GM18499 (cell line): ENCODE measurements around the gene DENND10.
"Not testable (repeated sequence)": the region's sequence is repeated elsewhere in the genome, so short reads cannot be mapped to it uniquely, and the experiment has no call there.

Experiments
- ATAC-seq: cut with Tn5 transposase; IDR thresholded peaks from one replicate; pipeline ENCODE4 v1.9.1; 2021; ENCODE audit warnings: moderate number of reproducible peaks; ENCODE audit not compliant: insufficient read depth, unreplicated experiment

Gene DENND10

DNA sequence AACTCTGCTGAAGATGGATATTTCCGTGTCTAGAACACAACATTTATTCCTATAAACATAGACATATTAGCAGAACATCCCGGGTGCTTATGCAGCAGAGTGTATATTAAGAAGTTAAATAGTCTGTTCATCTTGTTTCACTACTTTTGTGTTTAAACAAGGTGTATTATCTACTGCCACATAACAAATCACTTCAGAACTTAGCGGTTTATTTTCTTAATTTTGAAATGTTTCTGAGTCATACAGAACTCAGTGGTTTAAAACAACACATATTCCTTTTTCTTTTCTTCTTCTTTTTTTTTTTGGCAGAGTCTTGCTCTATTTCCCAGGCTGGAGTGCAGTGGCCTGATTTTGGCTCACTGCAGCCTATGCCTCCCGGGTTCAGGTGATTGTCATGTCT lies 25.8 kb downstream of the DENND10 start:
- no peak for ATAC-seq

DNA sequence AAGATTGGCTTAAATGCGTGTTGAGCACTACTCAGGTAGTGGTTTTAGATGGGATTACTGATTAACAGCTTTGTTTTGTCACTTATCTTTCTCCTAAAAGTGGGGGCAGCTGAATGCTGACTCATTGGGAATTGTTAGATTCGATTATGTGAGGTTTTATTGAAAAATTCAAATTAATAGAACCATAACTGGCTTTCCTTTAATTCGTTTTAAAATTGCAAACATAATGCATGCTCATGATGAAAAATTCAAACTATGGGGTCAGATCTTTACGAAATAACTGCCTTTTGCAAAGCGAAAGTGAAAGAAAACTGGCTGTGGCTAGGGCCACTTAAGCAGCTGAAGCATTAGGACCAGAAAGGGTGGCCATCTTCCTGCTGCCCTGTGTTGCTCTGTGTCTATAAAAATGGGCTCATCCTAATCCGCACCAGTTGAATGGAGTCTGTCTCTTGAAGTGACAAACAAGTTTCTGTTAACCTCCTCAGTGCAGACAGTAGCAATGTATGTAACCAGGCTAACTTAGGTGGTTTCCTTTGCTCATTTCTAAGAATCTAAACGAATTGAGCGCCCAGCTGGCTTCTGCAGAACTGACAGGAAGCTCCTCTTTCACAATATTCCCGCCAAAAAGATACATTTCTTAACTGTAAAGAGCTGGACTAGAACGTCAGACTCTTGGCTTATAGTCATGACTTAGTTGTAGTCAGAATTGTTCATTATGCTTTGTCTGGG lies 27.8 kb downstream of the DENND10 start:
- no peak for ATAC-seq

DNA sequence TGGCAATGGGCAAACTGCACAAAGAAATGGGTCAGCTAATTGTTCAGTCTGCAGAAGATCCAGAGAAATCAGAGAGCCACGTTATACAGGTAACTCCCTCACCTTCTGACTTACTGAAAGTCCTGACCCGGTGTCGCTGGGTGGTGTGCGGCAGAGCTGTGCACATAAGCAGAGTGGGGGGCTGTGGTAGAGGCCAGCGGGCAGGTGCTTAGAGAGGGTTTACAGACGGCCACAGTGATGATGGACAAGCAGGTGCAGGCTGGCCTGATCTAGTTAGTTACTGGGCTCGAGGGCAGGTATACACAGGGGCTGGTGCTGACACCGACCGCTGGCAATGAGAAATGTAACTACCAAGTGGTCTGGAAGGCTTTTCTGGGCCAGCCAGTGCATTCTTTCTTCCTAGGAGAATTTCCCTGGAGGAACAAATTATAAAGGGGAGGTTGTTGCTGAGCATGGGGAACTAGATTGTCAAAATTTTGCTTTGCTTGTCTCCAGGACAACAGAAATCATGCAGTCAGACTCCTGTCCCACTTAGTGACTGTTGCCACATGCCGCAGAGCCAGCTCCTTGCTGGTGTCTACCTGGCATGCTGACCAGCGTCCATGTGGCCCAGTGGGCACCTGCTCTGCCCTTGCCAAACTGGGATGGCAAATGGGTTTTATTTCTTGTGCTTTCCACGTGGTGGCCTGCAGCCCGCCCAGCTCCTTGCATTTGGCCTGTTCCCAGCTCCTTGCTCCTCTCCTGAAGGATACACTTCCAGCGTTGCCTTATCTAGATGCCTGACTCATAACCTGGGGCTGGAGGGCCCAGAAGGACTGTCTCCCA lies 28.8 kb downstream of the DENND10 start:
- no peak for ATAC-seq

DNA sequence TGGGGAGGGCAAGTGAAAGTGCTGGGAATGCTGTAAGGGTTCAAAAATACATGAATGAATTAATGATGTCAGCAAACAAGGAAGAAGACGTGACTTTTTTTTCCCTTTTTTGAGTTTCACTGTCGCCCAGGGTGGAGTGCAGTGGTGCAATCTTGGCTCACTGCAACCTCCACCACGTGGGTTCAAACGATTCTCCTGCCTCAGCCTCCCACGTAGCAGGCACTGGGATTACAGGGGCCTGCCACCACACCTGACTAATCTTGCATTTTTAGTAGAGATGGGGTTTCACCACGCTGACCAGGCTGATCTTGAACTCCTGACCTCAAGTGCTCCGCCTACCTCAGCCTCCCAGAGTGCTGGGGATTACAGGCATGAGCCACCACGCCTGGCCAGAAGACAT lies 30.0 kb downstream of the DENND10 start:
- ATAC-seq = no peak

DNA sequence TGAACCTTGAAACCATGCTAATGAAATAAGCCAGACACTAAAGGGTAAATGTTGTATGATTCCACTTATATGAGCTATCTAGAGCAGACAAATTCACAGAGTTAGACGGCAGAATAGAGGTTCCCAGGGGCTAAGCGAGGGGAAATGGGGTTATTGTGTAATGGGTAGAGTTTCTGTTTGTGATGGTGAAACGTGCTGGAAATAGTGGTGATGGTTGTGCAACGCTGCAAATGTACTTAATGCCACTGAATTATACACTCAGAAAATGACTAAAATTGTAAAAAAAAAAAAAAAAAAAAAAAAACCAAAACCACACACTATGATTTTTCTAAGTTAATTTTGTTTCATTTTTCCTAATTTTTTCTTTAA lies 31.6 kb downstream of the DENND10 start:
- no peak for ATAC-seq

- no peak for ATAC-seq
Measured at GRCh38 chr10:119136084-119136483, 32.2 kb downstream of the DENND10 start.

GRCh38 chr10:119137878-119138277 lies 34.0 kb downstream of the DENND10 start:
- not testable (repeated sequence) for ATAC-seq

DNA sequence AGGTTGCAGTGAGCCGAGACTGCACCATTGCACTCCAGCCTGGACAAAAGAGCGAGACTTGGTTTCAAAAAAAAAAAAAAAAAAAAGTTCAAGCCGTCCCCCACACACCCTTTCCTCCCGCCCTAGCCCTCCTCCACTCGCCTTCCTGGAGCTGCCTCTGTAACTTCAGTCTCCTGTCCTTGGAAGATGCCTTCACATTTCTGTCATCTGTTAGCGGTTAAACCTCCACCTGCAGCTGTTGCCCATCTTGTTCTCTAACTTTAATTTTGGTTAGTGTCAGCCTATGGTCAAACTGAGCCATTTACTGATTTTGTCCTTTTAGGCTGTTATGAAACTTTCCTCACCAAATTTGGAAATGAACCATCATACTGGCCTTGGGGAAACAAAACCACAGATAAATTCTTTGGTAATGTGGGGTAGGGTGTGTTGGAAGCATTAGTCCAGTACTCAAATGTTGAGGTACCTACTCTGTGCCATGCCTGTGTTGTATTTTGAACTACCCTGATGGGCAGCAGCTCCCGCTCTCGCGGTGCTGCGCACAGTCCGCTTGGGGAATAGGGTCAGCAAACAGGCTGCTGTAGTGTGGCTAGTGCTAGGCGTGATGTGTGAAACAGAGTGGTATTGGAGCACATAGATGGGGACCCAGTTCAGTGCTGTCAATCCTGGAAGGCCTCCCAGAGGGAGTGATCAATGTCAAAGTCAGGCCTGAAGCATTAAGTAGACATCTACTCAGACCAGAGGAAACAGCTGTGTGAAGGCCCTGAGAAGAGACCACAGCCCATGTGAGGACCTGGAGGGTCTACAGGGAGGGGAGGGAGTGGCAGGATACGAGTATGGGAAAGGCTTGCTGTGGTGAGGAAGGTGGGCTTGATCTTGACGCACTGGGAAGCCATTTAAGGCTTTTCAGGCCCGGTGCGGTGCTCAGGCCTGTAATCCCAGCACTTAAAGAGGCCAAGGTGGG lies 34.7 kb downstream of the DENND10 start:
- no peak for ATAC-seq

- no peak for ATAC-seq
Measured at GRCh38 chr10:119139464-119140067, 35.7 kb downstream of the DENND10 start.

DNA sequence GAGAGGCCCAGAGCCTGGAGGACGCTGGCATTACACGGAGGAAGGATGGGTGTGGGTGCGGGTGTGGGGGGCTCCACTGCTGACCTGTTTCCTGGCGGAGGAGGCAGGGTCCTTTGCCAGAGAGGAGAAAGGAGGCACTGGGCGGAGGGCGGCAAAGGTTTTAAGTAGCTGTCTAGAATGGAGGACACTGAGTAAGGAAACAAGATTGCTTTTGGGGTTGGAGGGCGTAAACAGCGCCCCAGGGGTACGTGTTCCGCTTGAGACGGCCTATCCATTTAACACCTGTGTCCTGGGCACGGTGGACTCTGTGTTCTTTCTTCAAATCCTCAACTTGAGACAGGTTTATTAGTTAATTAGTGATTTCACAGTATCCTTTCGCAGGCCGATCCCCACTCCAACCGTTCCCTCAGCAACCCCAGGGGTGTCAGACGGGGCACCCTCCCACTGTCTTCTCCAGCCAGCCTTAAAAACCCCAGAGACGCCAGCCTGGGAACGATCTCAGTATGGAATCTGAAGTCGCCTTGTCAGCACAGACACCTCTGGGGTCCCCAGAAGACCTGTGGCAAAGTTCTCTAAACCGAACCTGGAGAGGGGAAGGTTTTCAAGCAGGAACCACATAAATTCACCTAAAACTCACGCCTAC lies 36.8 kb downstream of the DENND10 start:
- ATAC-seq = no peak

DNA sequence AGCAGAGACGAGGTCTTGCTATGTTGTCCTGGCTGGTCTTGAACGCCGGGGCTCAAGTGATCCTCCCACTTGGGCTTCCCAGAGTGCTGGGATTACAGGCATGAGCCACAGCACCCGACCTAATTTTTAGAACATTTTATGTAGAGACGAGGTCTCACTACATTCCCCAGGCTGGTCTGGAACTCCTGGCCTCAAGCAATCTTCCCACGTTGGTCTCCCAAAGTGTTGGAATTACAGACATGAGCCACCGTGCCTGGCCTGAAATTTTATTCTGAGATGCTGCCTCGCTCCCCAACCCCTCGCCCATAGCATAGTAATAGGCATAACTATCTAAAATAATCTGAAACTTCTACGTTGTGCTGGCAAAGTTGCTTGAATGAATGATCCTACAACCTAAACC lies 39.7 kb downstream of the DENND10 start:
- no peak for ATAC-seq

- ATAC-seq = no peak
Measured at GRCh38 chr10:119149157-119149556, 45.2 kb downstream of the DENND10 start.

GRCh38 chr10:119149729-119150128 lies 45.8 kb downstream of the DENND10 start:
- ATAC-seq = no peak

- not testable (repeated sequence) for ATAC-seq
Measured at GRCh38 chr10:119151601-119152000, 47.7 kb downstream of the DENND10 start.

GRCh38 chr10:119153041-119153440 lies 49.1 kb downstream of the DENND10 start:
- no peak for ATAC-seq

GRCh38 chr10:119153661-119154060 lies 49.7 kb downstream of the DENND10 start:
- ATAC-seq = no peak

GRCh38 chr10:119159332-119159731 lies 55.4 kb downstream of the DENND10 start:
- ATAC-seq = no peak

GRCh38 chr10:119161680-119162451 lies 58.0 kb downstream of the DENND10 start:
- ATAC-seq = no peak
